DND-41 (cell line): ENCODE data around the gene HACD2.

ENCODE experiments used
- ATAC-seq: fragments of 200-7000 bp; cut with Tn5 transposase; 3 replicates; pipeline ENCODE4 v1.9.1; 2021; ENCODE audit warnings: low read depth; ENCODE audit not compliant: insufficient read depth
- DNase-seq: peaks from one replicate; pipeline ENCODE4 v3.0.0-alpha.2; 2020
- H2AFZ ChIP-seq: 2 replicates; pipeline ENCODE4 v1.6.0; 2012; ENCODE audit warnings: low read depth, low read length
- H3K27ac ChIP-seq: 2 replicates; pipeline ENCODE4 v1.5.1; 2012; ENCODE audit warnings: low read length, inconsistent platforms
- H3K27me3 ChIP-seq: fragments of 200-600 bp; sonication (generic); 2 replicates; pipeline ENCODE4 v1.6.0; 2012; ENCODE audit warnings: low read length, mild to moderate bottlenecking, inconsistent platforms; ENCODE audit not compliant: insufficient read depth, poor library complexity
- H3K36me3 ChIP-seq: 2 replicates; pipeline ENCODE4 v1.5.1; 2012; ENCODE audit warnings: low read length, inconsistent platforms; ENCODE audit not compliant: insufficient read depth
- H3K4me1 ChIP-seq: 2 replicates; pipeline ENCODE4 v1.5.1; 2012; ENCODE audit warnings: mild to moderate bottlenecking, low read length; ENCODE audit not compliant: insufficient read depth
- H3K4me2 ChIP-seq: 2 replicates; pipeline ENCODE4 v1.6.0; 2012; ENCODE audit warnings: mild to moderate bottlenecking, moderate library complexity, low read length, inconsistent platforms; ENCODE audit not compliant: insufficient read depth
- H3K4me3 ChIP-seq, 2 experiments: fragments of 200-600 bp in 1 of 2; shearing (Covaris generic) in 1 of 2; 2 replicates each; pipeline ENCODE4 v1.5.1; 2012 to 2016; ENCODE audit warnings: inconsistent platforms in 2 of 2, low read length in 2 of 2, mild to moderate bottlenecking in 2 of 2, low read depth in 1 of 2, moderate library complexity in 1 of 2
- H3K79me2 ChIP-seq: 2 replicates; pipeline ENCODE4 v1.6.0; 2012; ENCODE audit warnings: low read length, inconsistent platforms; ENCODE audit not compliant: insufficient read depth
- H3K9ac ChIP-seq: 2 replicates; pipeline ENCODE4 v1.6.0; 2012; ENCODE audit warnings: low read depth, mild to moderate bottlenecking, inconsistent platforms, low read length, moderate library complexity
- H3K9me3 ChIP-seq: 2 replicates; pipeline ENCODE4 v1.5.1; 2012; ENCODE audit warnings: low read length, moderate library complexity, mild to moderate bottlenecking, inconsistent platforms; ENCODE audit not compliant: insufficient read depth, severe bottlenecking
- H4K20me1 ChIP-seq: 2 replicates; pipeline ENCODE4 v1.6.0; 2012; ENCODE audit warnings: low read length; ENCODE audit not compliant: insufficient read depth
- EZH2 ChIP-seq: IDR thresholded peaks from 3 replicates; pipeline ENCODE4 v1.6.1; 2012; ENCODE audit warnings: borderline replicate concordance, low read depth, mild to moderate bottlenecking, moderate library complexity, low read length, inconsistent platforms; ENCODE audit not compliant: severe bottlenecking
- TF ChIP-seq, protein P1 (sequence below): IDR thresholded peaks from 2 replicates; pipeline ENCODE4 v1.5.1; 2012; ENCODE audit warnings: borderline replicate concordance, low read length, moderate library complexity, mild to moderate bottlenecking; ENCODE audit not compliant: poor library complexity, severe bottlenecking; ENCODE audit errors: extremely low read depth

The HACD2 gene

DNA sequence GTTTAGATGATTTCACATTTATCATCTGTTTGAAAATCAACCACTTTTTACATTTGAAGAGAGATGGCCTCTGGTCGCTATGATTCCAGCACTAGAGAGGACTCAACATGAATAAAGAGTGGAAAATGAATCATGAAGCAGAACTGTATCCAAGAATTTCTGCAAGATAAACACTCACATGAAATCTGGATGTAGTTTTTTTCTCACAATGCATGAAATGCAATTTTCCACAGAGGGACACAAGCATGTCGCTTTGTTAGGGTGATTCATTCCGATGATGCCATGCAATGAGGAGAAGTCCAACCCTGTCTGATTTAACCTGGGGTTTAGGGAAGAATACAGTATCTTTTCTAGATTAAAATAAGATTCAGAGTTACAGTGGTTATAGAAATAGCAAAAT is 85.5 kb downstream of the HACD2 start:
- H3K79me2 ChIP-seq, result no peaks in the 10 kb centered on the region
- no peak overlapping the region for H2AFZ ChIP-seq
- DNase-seq (no peak), ATAC-seq (no peak)
- no peak overlapping the region for H3K4me3 ChIP-seq
- H4K20me1 ChIP-seq, result no peaks in the 10 kb centered on the region
- H3K9ac ChIP-seq, result no peak overlapping the region
- H3K27ac ChIP-seq, result no peak overlapping the region
- no peaks in the 10 kb centered on the region for H3K9me3 ChIP-seq
- H3K36me3 ChIP-seq, result peaks cover 23% of the 10 kb centered on the region
- H3K4me1 ChIP-seq, result no peaks in the 10 kb centered on the region
- H3K4me2 ChIP-seq, result no peak overlapping the region
- H3K27me3 ChIP-seq, result no peaks in the 10 kb centered on the region
- TF ChIP-seq EZH2, result no peak
- TF ChIP-seq, protein P1, sequence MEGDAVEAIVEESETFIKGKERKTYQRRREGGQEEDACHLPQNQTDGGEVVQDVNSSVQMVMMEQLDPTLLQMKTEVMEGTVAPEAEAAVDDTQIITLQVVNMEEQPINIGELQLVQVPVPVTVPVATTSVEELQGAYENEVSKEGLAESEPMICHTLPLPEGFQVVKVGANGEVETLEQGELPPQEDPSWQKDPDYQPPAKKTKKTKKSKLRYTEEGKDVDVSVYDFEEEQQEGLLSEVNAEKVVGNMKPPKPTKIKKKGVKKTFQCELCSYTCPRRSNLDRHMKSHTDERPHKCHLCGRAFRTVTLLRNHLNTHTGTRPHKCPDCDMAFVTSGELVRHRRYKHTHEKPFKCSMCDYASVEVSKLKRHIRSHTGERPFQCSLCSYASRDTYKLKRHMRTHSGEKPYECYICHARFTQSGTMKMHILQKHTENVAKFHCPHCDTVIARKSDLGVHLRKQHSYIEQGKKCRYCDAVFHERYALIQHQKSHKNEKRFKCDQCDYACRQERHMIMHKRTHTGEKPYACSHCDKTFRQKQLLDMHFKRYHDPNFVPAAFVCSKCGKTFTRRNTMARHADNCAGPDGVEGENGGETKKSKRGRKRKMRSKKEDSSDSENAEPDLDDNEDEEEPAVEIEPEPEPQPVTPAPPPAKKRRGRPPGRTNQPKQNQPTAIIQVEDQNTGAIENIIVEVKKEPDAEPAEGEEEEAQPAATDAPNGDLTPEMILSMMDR, result no peak

DNA sequence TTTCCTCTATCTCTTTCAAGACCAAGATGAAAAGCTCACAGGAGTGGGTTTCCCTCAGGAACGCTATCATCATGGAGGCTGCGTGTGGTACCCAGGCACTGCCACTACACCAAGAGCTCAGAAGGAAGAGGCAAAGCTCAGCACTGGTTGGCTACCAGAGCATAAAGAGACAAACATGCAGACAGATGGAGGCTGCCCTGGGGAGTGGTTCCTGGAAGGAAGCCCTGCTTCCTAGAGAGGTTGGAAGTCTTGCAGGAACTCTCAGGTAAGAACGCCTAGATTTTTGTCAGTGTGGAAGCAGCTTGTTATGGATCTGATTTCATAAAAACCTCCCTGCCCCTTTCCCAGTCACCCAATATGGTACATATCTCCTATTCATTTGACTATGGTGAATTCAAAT is 86.1 kb downstream of the HACD2 start:
- DNase-seq, result no peak
- H3K4me1 ChIP-seq, result no peaks in the 10 kb centered on the region
- H3K9ac ChIP-seq, result no peak overlapping the region
- H3K9me3 ChIP-seq, result no peaks in the 10 kb centered on the region
- TF ChIP-seq, protein P1, result no peak
- TF ChIP-seq EZH2, result no peak
- H3K36me3 ChIP-seq, result peaks cover 25% of the 10 kb centered on the region
- H3K4me3 ChIP-seq, result no peak overlapping the region
- H3K4me2 ChIP-seq, result no peak overlapping the region
- ATAC-seq, result no peak
- no peaks in the 10 kb centered on the region for H3K79me2 ChIP-seq
- H3K27me3 ChIP-seq, result no peaks in the 10 kb centered on the region
- no peak overlapping the region for H3K27ac ChIP-seq
- H2AFZ ChIP-seq, result no peak overlapping the region
- no peaks in the 10 kb centered on the region for H4K20me1 ChIP-seq

DNA sequence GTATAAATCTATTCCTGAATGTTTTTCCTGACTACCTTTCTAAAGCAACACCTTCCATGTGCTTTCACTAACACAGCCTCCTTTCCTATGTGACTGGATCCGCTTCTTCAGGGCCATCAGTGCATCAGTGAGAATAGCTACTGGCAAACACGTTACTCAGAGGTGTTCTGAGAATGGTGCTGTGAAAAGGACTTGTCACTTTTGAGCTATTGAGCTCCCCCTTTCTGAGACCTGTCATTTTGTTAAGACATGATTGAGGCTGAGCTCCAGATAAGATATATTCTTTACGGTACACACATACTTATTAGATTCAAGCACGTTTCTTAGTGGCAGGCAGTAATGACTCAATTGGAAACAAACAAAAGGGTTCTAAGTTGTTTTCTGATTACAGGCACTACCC is 90.9 kb downstream of the HACD2 start:
- H3K4me2 ChIP-seq, result no peak overlapping the region
- no peaks in the 10 kb centered on the region for H3K27me3 ChIP-seq
- DNase-seq, result no peak
- no peak overlapping the region for H3K4me3 ChIP-seq
- H3K9ac ChIP-seq, result no peak overlapping the region
- H3K79me2 ChIP-seq, result no peaks in the 10 kb centered on the region
- H2AFZ ChIP-seq, result no peak overlapping the region
- no peaks in the 10 kb centered on the region for H4K20me1 ChIP-seq
- no peak for TF ChIP-seq EZH2
- TF ChIP-seq, protein P1, result no peak
- ATAC-seq, result no peak
- no peaks in the 10 kb centered on the region for H3K9me3 ChIP-seq
- no peak overlapping the region for H3K27ac ChIP-seq
- no peaks in the 10 kb centered on the region for H3K4me1 ChIP-seq
- H3K36me3 ChIP-seq, result peaks cover 23% of the 10 kb centered on the region

DNA sequence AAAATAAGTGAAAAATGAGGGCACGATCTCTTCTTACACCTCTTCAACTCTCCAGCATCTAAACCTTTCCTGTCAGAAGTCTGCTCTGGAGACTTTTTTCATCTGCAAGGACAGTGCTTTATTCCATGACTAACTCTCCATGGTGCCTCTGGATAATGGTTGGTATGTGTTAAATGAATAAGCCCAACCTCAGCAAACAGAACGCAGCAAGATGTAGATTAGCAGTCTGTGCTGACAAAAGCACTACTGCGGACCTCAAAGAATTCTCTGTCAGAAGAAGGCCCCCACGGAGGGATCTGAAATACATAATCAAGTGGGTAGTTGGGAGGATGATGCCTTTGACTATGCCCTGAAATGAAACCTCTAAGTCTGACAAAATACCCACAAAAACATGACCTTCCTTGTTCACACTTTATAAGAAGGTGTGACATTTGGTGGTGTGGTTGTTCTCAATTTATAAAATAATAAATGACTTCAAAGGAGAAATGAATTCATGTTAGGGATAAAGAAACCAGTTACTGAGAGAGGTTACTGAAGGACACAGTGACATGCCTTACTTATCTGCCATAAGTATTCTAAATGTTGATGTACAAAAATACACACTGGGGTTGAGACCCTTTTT is 92.8 kb downstream of the HACD2 start:
- Histone ChIP-seq H3K79me2 (no peaks in the 10 kb centered on the region), H3K9ac (no peak overlapping the region), H3K9me3 (no peaks in the 10 kb centered on the region), H4K20me1 (no peaks in the 10 kb centered on the region), H3K4me2 (no peak overlapping the region), H3K4me3 (no peak overlapping the region), H3K4me1 (no peaks in the 10 kb centered on the region), H3K27ac (no peak overlapping the region), H3K27me3 (no peaks in the 10 kb centered on the region), H2AFZ (no peak overlapping the region), H3K36me3 (peaks cover 7% of the 10 kb centered on the region; the same call in 1 of the 2 replicates)
- TF ChIP-seq, protein P1, result no peak
- no peak for TF ChIP-seq EZH2
- ATAC-seq (no peak), DNase-seq (no peak)
